Calu3 (cell line): ENCODE data around the gene FSD1. TPM values are rescaled to one million over a fixed set of nuclear protein-coding genes. Genes with fewer than 3 reads are reported as not detected.

Experiments
- BruUV-seq: library from RNA; stranded (reverse); fragments of 400-500 nt; replicated peaks from 2 replicates; lab custom pipeline; 2021; lab: Mats Ljungman, UMichigan
- CTCF ChIA-PET: fragments of 300-600 bp; sonication (Branson Sonifier 250); formaldehyde crosslinking; loops from one replicate; lab custom pipeline; 2022; ENCODE audit warnings: antibody characterized with exemption; lab: Charles Lee
- DNase-seq: peaks from one replicate; pipeline ENCODE4 v3.0.0; 2022
- H3K27ac Mint-ChIP-seq: one replicate; pipeline ENCODE4 v1.8.0; 2022; ENCODE audit warnings: mixed read lengths; ENCODE audit not compliant: unreplicated experiment
- H3K27me3 Mint-ChIP-seq: one replicate; pipeline ENCODE4 v1.8.0; 2022; ENCODE audit warnings: mixed read lengths; ENCODE audit not compliant: unreplicated experiment
- H3K36me3 Mint-ChIP-seq: one replicate; pipeline ENCODE4 v1.8.0; 2022; ENCODE audit warnings: mild to moderate bottlenecking, moderate library complexity, mixed read lengths; ENCODE audit not compliant: insufficient read depth, unreplicated experiment
- H3K4me1 Mint-ChIP-seq: one replicate; pipeline ENCODE4 v1.8.0; 2022; ENCODE audit warnings: mild to moderate bottlenecking, low read depth, mixed read lengths; ENCODE audit not compliant: unreplicated experiment
- H3K4me3 Mint-ChIP-seq: one replicate; pipeline ENCODE4 v1.8.0; 2022; ENCODE audit warnings: mild to moderate bottlenecking, low read depth, moderate library complexity, mixed read lengths; ENCODE audit not compliant: unreplicated experiment
- H3K9me3 Mint-ChIP-seq: one replicate; pipeline ENCODE4 v1.8.0; 2022; ENCODE audit warnings: low read depth, mixed read lengths; ENCODE audit not compliant: unreplicated experiment
- intact Hi-C: fragments of 100-400 bp; cut with micrococcal nuclease; formaldehyde crosslinking; loops from one replicate; pipeline ENCODE4 v1.10.0; 2022; ENCODE audit not compliant: unreplicated experiment
- total RNA-seq: library from RNA; stranded (reverse); gene quantifications from 2 replicates; pipeline ENCODE4 v1.2.3, GENCODE V29; 2022
- TF ChIP-seq, protein P1 (sequence below): fragments of 200-600 bp; IDR thresholded peaks from one replicate; pipeline ENCODE4 v1.8.0; 2022; ENCODE audit warnings: antibody characterized with exemption; ENCODE audit not compliant: unreplicated experiment

FSD1 gene
- total RNA-seq, 1 experiment from 2014 or later = 1.2 TPM

DNA sequence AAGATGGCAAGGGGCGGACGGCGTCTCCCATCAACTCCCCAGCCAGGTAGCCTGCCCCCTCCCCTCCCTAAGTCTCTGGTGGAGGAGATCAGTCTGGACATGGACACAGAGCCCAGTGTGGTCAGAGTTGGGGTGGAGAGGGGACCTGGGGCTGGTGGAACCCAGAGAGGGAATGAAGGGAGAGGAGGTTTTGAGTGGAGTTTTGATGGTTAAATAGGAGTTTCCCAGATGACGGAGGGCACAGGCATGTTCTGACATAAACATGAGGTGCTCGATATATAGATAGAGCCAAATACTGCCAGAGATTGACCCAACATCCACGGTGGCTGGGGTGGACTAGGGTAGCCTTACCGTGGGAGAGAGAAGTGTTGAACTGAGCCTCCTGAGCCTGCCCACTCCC lies 14.1 kb downstream of the FSD1 start:
- Mint-ChIP-seq H3K36me3 (no peaks in the 10 kb centered on the region), H3K27ac (no peak overlapping the region), H3K27me3 (peaks cover 32% of the 10 kb centered on the region), H3K4me3 (no peak overlapping the region), H3K9me3 (peaks cover 7% of the 10 kb centered on the region), H3K4me1 (no peaks in the 10 kb centered on the region)
- CTCF ChIA-PET = no interaction called here
- intact Hi-C loops = no loop called here
- BruUV-seq = no TSS peak
- TF ChIP-seq, protein P1, sequence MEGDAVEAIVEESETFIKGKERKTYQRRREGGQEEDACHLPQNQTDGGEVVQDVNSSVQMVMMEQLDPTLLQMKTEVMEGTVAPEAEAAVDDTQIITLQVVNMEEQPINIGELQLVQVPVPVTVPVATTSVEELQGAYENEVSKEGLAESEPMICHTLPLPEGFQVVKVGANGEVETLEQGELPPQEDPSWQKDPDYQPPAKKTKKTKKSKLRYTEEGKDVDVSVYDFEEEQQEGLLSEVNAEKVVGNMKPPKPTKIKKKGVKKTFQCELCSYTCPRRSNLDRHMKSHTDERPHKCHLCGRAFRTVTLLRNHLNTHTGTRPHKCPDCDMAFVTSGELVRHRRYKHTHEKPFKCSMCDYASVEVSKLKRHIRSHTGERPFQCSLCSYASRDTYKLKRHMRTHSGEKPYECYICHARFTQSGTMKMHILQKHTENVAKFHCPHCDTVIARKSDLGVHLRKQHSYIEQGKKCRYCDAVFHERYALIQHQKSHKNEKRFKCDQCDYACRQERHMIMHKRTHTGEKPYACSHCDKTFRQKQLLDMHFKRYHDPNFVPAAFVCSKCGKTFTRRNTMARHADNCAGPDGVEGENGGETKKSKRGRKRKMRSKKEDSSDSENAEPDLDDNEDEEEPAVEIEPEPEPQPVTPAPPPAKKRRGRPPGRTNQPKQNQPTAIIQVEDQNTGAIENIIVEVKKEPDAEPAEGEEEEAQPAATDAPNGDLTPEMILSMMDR = no peak
- no peak for DNase-seq

DNA sequence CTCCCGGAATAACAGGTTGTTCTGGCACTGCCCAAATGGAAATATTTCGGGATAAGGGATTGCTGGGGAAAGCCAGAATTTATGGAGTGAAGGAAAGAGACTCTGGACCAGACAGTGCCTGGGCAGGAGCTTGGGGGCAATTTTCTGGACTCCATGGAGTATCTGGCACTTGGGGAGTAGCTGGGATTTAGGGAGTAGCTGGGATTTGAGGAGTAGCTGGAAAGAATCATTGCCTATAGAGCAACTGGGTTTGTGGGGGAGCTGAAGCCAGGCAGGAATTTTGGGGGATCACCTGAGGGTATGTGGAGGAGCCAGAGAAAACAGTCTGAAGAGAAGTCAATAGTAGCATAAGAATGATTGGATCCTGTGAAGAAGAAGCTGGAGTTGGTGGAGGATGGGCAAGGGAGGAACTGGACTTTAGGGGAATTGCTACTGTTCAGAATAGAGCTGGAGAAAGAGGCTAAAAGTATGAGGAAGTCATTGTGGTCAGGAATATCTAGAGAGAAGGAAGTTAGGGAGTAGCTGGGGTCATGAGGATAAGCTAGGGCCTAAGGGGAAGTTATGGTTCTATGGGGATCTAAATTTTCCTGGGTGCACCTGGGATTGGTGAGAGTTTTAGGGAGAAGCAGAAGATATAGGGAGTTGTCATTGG lies 14.8 kb downstream of the FSD1 start:
- intact Hi-C loops = no loop called here
- Mint-ChIP-seq H3K27me3 (peaks cover 32% of the 10 kb centered on the region), H3K9me3 (peaks cover 7% of the 10 kb centered on the region), H3K27ac (no peak overlapping the region), H3K4me3 (no peak overlapping the region), H3K36me3 (no peaks in the 10 kb centered on the region), H3K4me1 (no peaks in the 10 kb centered on the region)
- CTCF ChIA-PET = no interaction called here
- DNase-seq = no peak
- no TSS peak for BruUV-seq
- TF ChIP-seq, protein P1 = no peak

DNA sequence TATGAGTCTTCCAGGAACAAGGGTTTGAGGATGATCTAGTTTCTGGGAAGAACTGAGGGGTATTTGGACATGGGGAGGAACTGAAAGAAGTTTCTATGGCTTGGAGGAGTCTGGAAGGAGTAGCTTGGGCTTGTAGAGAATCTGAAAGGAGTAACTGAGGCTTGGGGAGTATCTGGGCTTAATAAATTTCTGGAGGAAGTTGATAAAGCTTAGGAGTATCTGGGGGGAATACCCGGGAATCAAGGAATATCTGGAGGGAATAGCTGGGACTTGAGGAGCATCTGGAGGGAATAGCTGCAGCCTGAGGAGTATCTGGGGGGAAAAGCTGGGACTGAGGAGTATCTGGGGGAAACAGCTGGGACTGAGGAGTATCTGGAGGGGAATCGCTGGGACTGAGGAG lies 16.0 kb downstream of the FSD1 start:
- no peaks in the 10 kb centered on the region for H3K4me1 Mint-ChIP-seq
- TF ChIP-seq, protein P1 = no peak
- no peak overlapping the region for H3K4me3 Mint-ChIP-seq
- intact Hi-C loops = no loop called here
- DNase-seq = no peak
- H3K27ac Mint-ChIP-seq = no peak overlapping the region
- CTCF ChIA-PET = interaction anchor here (1.0 kb wide), 1 partner anchor 32 kb away, joined by 9 read pairs; no protein-coding TSS in a partner anchor
- no TSS peak for BruUV-seq
- H3K9me3 Mint-ChIP-seq = peaks cover 7% of the 10 kb centered on the region
- H3K36me3 Mint-ChIP-seq = peaks cover 3% of the 10 kb centered on the region
- peaks cover 32% of the 10 kb centered on the region for H3K27me3 Mint-ChIP-seq

DNA sequence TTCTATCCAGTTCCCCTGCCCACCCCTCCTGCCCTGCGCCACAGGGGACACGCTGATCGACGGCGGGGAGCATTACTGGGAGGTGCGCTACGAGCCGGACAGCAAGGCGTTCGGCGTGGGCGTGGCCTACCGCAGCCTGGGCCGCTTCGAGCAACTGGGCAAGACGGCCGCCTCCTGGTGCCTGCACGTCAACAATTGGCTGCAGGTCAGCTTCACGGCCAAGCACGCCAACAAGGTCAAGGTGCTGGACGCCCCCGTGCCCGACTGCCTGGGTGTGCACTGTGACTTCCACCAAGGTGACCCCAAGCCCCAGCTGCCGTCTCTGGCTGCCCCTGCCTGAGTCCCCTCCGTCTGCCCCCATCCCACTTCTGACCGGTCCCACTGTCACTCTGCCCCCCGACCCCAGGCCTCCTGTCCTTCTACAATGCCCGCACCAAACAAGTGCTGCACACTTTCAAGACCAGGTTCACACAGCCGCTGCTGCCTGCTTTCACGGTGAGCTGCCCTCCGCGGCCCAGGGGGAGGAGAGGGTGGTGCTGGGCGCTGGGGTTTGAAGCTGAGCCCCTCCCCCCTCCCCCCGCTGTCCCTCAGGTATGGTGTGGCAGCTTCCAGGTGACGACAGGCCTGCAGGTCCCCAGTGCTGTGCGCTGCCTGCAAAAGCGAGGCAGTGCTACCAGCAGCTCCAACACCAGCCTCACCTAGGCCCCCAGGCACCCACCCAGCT lies 18.7 kb downstream of the FSD1 start:
- peaks cover 26% of the 10 kb centered on the region for H3K27me3 Mint-ChIP-seq
- TF ChIP-seq, protein P1 = no peak
- DNase-seq = no peak
- H3K4me3 Mint-ChIP-seq = no peak overlapping the region
- H3K27ac Mint-ChIP-seq = no peak overlapping the region
- intact Hi-C loops = no loop called here
- no peaks in the 10 kb centered on the region for H3K4me1 Mint-ChIP-seq
- H3K36me3 Mint-ChIP-seq = peaks cover 4% of the 10 kb centered on the region
- H3K9me3 Mint-ChIP-seq = peaks cover 7% of the 10 kb centered on the region
- BruUV-seq = no TSS peak
- CTCF ChIA-PET = no interaction called here
